Transverse colon (tissue), 4 donors: ENCODE results near the gene LPCAT3.

Experiments used
- CTCF ChIP-seq, 5 experiments: fragments of 200-600 bp in 3 of 5; fragments of 450-650 bp in 2 of 5; sonication (generic) in 3 of 5; IDR thresholded peaks; 1 replicate in 2 of 5; 2 replicates in 3 of 5; pipeline ENCODE4 v1.5.1; 2016 to 2017; ENCODE audit warnings: antibody characterized with exemption in 5 of 5, inconsistent platforms in 3 of 5, mild to moderate bottlenecking in 2 of 5, moderate library complexity in 1 of 5
- EP300 ChIP-seq: sonication (generic); formaldehyde crosslinking; IDR thresholded peaks from one replicate; pipeline ENCODE4 v1.6.1; 2017; ENCODE audit warnings: antibody characterized with exemption, low read depth
- POLR2A ChIP-seq: fragments of 450-650 bp; IDR thresholded peaks from one replicate; pipeline ENCODE4 v1.6.1; 2016; ENCODE audit warnings: antibody characterized with exemption, mild to moderate bottlenecking, moderate library complexity
- POLR2AphosphoS5 ChIP-seq, 3 donors: sonication (generic); formaldehyde crosslinking; IDR thresholded peaks; one replicate each; pipeline ENCODE4 v1.6.1; 2016; ENCODE audit warnings: antibody characterized with exemption in 3 of 3

GRCh38 chr12:6955108-6956020, 62.9 kb downstream of the LPCAT3 start:
- TF ChIP-seq CTCF (IDR thresholded peaks at IDR 0.05), result no peak
- no peak for TF ChIP-seq POLR2A
- TF ChIP-seq POLR2AphosphoS5 (IDR thresholded peaks at IDR 0.05), result no peak
- TF ChIP-seq EP300, result no peak
